ENCODE results near the gene ZNF367.

DNA sequence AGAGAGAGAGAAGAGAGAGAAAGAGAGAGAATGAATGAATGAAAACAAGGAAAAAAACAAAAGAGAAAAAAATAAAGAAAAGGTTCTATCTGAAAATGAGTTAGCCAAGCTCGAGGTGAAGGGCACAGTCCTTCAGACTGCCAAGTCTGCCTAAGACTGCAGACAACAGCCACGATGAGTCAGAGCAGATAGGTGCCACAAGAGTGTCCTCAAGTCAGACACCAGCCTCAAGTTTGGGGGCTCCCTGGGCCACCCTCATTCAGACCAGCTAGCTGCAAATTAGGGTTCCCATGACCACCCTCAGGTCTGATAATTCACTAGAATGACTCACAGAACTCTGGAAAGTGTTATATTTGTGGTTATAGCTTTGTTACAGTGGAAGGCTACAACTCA lies 17.9 kb upstream of the ZNF367 start:
- TF ChIP-seq, protein P1, sequence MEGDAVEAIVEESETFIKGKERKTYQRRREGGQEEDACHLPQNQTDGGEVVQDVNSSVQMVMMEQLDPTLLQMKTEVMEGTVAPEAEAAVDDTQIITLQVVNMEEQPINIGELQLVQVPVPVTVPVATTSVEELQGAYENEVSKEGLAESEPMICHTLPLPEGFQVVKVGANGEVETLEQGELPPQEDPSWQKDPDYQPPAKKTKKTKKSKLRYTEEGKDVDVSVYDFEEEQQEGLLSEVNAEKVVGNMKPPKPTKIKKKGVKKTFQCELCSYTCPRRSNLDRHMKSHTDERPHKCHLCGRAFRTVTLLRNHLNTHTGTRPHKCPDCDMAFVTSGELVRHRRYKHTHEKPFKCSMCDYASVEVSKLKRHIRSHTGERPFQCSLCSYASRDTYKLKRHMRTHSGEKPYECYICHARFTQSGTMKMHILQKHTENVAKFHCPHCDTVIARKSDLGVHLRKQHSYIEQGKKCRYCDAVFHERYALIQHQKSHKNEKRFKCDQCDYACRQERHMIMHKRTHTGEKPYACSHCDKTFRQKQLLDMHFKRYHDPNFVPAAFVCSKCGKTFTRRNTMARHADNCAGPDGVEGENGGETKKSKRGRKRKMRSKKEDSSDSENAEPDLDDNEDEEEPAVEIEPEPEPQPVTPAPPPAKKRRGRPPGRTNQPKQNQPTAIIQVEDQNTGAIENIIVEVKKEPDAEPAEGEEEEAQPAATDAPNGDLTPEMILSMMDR (IDR thresholded peaks at IDR 0.05), result no peak
- TF ChIP-seq EP300 (IDR thresholded peaks at IDR 0.05), result no peak

Data from suprapubic skin (tissue), 3 donors.